HEK293 (cell line): ENCODE data around the gene MACROH2A1.

Experiments used
- CTCF ChIA-PET: fragments of 350-600 bp; formaldehyde crosslinking; extraction: SDS; loops from one replicate; lab custom pipeline; 2021; ENCODE audit warnings: antibody characterized with exemption; lab: Yijun Ruan, JAX
- POLR2A ChIA-PET: fragments of 300-600 bp; formaldehyde crosslinking; extraction: SDS; loops from one replicate; lab custom pipeline; 2020; ENCODE audit warnings: antibody characterized with exemption, inconsistent platforms; lab: Yijun Ruan, JAX
- H3K27ac ChIP-seq: fragments of 200-500 bp; sonication (Bioruptor generic); 2 replicates; pipeline ENCODE4 v1.5.1; 2014; ENCODE audit warnings: low read depth, low read length, control low read depth, inconsistent platforms; ENCODE audit errors: extremely low read depth
- H3K36me3 ChIP-seq, 2 experiments: fragments of 200-500 bp in 1 of 2; sonication (Bioruptor generic) in 1 of 2; 1 replicate in 1 of 2; 2 replicates in 1 of 2; pipeline ENCODE4 v1.5.1; 2014 to 2017; ENCODE audit warnings: inconsistent platforms in 2 of 2, low read length in 2 of 2; ENCODE audit not compliant: control insufficient read depth in 2 of 2, insufficient read depth in 1 of 2
- H3K4me1 ChIP-seq: fragments of 200-500 bp; sonication (Bioruptor generic); 2 replicates; pipeline ENCODE4 v1.5.1; 2014; ENCODE audit warnings: mild to moderate bottlenecking, low read length, inconsistent platforms; ENCODE audit not compliant: control insufficient read depth, insufficient read depth
- H3K4me3 ChIP-seq: 2 replicates; pipeline ENCODE4 v1.5.1; 2011; ENCODE audit warnings: low read depth, mild to moderate bottlenecking, control low read depth, low read length, moderate library complexity
- H3K9me3 ChIP-seq: fragments of 200-500 bp; sonication (Bioruptor generic); 2 replicates; pipeline ENCODE4 v1.5.1; 2014; ENCODE audit warnings: low read depth, low read length, inconsistent platforms; ENCODE audit not compliant: control insufficient read depth, insufficient read depth
- GLIS1 ChIP-seq: fragments of 450-650 bp; formaldehyde crosslinking; IDR thresholded peaks from 2 replicates; pipeline ENCODE4 v1.5.1; 2016; ENCODE audit warnings: missing biosample characterization, missing genetic modification characterization
- HOXD13 ChIP-seq: sonication (generic); formaldehyde crosslinking; IDR thresholded peaks from 2 replicates; pipeline ENCODE4 v1.8.0; 2022; ENCODE audit warnings: missing genetic modification reagents, borderline replicate concordance
- SETDB1 ChIP-seq: IDR thresholded peaks from one replicate; pipeline ENCODE4 v1.6.1; 2017; ENCODE audit warnings: mild to moderate bottlenecking, low read length, moderate library complexity, mixed read lengths; ENCODE audit not compliant: insufficient read length
- SP3 ChIP-seq: fragments of 450-650 bp; formaldehyde crosslinking; IDR thresholded peaks from 2 replicates; pipeline ENCODE4 v1.5.1; 2016; ENCODE audit warnings: missing biosample characterization, missing genetic modification characterization
- ZFHX2 ChIP-seq: fragments of 450-650 bp; formaldehyde crosslinking; conservative IDR thresholded peaks from 2 replicates; pipeline ENCODE4 v1.5.1; 2016; ENCODE audit warnings: missing biosample characterization, missing genetic modification characterization
- ZFP3 ChIP-seq: fragments of 450-650 bp; formaldehyde crosslinking; IDR thresholded peaks from 2 replicates; pipeline ENCODE4 v1.5.1; 2016; ENCODE audit warnings: low read depth, missing biosample characterization, missing genetic modification characterization
- ZFP41 ChIP-seq: fragments of 450-650 bp; formaldehyde crosslinking; IDR thresholded peaks from 2 replicates; pipeline ENCODE4 v1.5.1; 2016; ENCODE audit warnings: missing biosample characterization, missing genetic modification characterization, borderline replicate concordance
- ZNF132 ChIP-seq: fragments of 450-650 bp; formaldehyde crosslinking; IDR thresholded peaks from 2 replicates; pipeline ENCODE4 v1.5.1; 2017; ENCODE audit warnings: missing biosample characterization, missing genetic modification characterization, borderline replicate concordance
- ZNF133 ChIP-seq: fragments of 450-650 bp; formaldehyde crosslinking; IDR thresholded peaks from 2 replicates; pipeline ENCODE4 v1.5.1; 2016; ENCODE audit warnings: missing biosample characterization, missing genetic modification characterization
- ZNF140 ChIP-seq: fragments of 450-650 bp; formaldehyde crosslinking; IDR thresholded peaks from 2 replicates; pipeline ENCODE4 v1.5.1; 2016; ENCODE audit warnings: missing biosample characterization, missing genetic modification characterization
- ZNF157 ChIP-seq: fragments of 450-650 bp; formaldehyde crosslinking; IDR thresholded peaks from 2 replicates; pipeline ENCODE4 v1.5.1; 2016; ENCODE audit warnings: missing biosample characterization, missing genetic modification characterization
- ZNF292 ChIP-seq: fragments of 450-650 bp; formaldehyde crosslinking; IDR thresholded peaks from 2 replicates; pipeline ENCODE4 v1.5.1; 2016; ENCODE audit warnings: low read depth, missing biosample characterization, missing genetic modification characterization, borderline replicate concordance
- ZNF324 ChIP-seq: fragments of 450-650 bp; formaldehyde crosslinking; IDR thresholded peaks from 2 replicates; pipeline ENCODE4 v1.5.1; 2016; ENCODE audit warnings: missing biosample characterization, missing genetic modification characterization
- ZNF416 ChIP-seq: fragments of 450-650 bp; formaldehyde crosslinking; IDR thresholded peaks from 2 replicates; pipeline ENCODE4 v1.5.1; 2016; ENCODE audit warnings: missing biosample characterization, missing genetic modification characterization
- ZNF423 ChIP-seq: fragments of 450-650 bp; formaldehyde crosslinking; IDR thresholded peaks from 2 replicates; pipeline ENCODE4 v1.5.1; 2016; ENCODE audit warnings: missing biosample characterization, missing genetic modification characterization
- ZNF473 ChIP-seq: fragments of 450-650 bp; formaldehyde crosslinking; IDR thresholded peaks from 2 replicates; pipeline ENCODE4 v1.5.1; 2017; ENCODE audit warnings: missing biosample characterization, missing genetic modification characterization
- ZNF510 ChIP-seq: fragments of 450-650 bp; formaldehyde crosslinking; IDR thresholded peaks from 2 replicates; pipeline ENCODE4 v1.5.1; 2018; ENCODE audit warnings: mild to moderate bottlenecking, missing genetic modification characterization, missing biosample characterization; ENCODE audit not compliant: insufficient replicate concordance
- ZNF555 ChIP-seq: fragments of 450-650 bp; formaldehyde crosslinking; conservative IDR thresholded peaks from 2 replicates; pipeline ENCODE4 v1.5.1; 2017; ENCODE audit warnings: missing biosample characterization, mild to moderate bottlenecking, missing genetic modification characterization, inconsistent platforms
- ZNF623 ChIP-seq: fragments of 450-650 bp; formaldehyde crosslinking; IDR thresholded peaks from 2 replicates; pipeline ENCODE4 v1.5.1; 2016; ENCODE audit warnings: missing biosample characterization, missing genetic modification characterization
- ZNF830 ChIP-seq: fragments of 450-650 bp; IDR thresholded peaks from 2 replicates; pipeline ENCODE4 v1.5.0; 2018; ENCODE audit warnings: missing biosample characterization, missing genetic modification characterization, low read depth, mild to moderate bottlenecking, moderate library complexity
- ZNF837 ChIP-seq: fragments of 450-650 bp; formaldehyde crosslinking; IDR thresholded peaks from 2 replicates; pipeline ENCODE4 v1.5.1; 2016; ENCODE audit warnings: missing biosample characterization, missing genetic modification characterization
- ZXDB ChIP-seq: fragments of 450-650 bp; formaldehyde crosslinking; IDR thresholded peaks from 2 replicates; pipeline ENCODE4 v1.5.1; 2016; ENCODE audit warnings: missing biosample characterization, missing genetic modification characterization
- TF ChIP-seq, protein P1 (sequence below): fragments of 450-650 bp; formaldehyde crosslinking; IDR thresholded peaks from 2 replicates; pipeline ENCODE4 v1.5.1; 2016; ENCODE audit warnings: missing biosample characterization, missing genetic modification characterization, borderline replicate concordance
- TF ChIP-seq, protein P2 (sequence below): fragments of 450-650 bp; formaldehyde crosslinking; IDR thresholded peaks from 2 replicates; pipeline ENCODE4 v1.5.1; 2017; ENCODE audit warnings: missing biosample characterization, mild to moderate bottlenecking, missing genetic modification characterization, moderate library complexity
- TF ChIP-seq, protein P3 (sequence below): fragments of 450-650 bp; formaldehyde crosslinking; IDR thresholded peaks from 2 replicates; pipeline ENCODE4 v1.5.1; 2016; ENCODE audit warnings: missing biosample characterization, missing genetic modification characterization
- TF ChIP-seq, protein P4 (sequence below): fragments of 450-650 bp; formaldehyde crosslinking; IDR thresholded peaks from 2 replicates; pipeline ENCODE4 v1.5.1; 2016; ENCODE audit warnings: missing biosample characterization, missing genetic modification characterization
- TF ChIP-seq, protein P5 (sequence below): fragments of 450-650 bp; formaldehyde crosslinking; IDR thresholded peaks from 2 replicates; pipeline ENCODE4 v1.5.1; 2016; ENCODE audit warnings: missing biosample characterization, missing genetic modification characterization
- TF ChIP-seq, protein P6 (sequence below): fragments of 450-650 bp; formaldehyde crosslinking; IDR thresholded peaks from 2 replicates; pipeline ENCODE4; 2016; ENCODE audit warnings: missing biosample characterization, missing genetic modification characterization
- TF ChIP-seq, protein P7 (sequence below): fragments of 450-650 bp; formaldehyde crosslinking; IDR thresholded peaks from 2 replicates; pipeline ENCODE4 v1.5.1; 2017; ENCODE audit warnings: missing biosample characterization, missing genetic modification characterization

The MACROH2A1 gene

DNA sequence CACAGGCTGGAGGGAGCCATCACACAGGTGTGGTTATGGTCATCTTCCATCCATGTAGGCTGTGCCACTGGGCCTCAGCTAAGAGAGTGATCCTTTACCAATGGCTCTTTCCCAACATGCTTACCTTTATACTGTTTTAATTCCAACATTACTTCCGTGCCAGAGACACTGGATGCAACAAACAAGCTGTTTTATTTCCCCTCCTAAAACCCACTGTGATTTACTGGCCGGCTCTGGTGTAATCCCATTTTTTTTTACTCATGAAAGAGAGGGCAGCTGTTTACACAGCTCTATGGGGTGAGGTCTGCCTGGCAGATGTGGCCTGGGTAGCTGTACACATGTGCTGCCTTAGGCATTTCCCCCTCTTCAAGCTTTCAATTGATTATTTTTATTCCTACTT is 58.5 kb downstream of the MACROH2A1 start:
- Histone ChIP-seq H3K36me3 (peaks cover 22 to 100% of the 10 kb centered on the region in 2 experiments), H3K9me3 (no peaks in the 10 kb centered on the region), H3K4me1 (no peaks in the 10 kb centered on the region), H3K27ac (no peak overlapping the region), H3K4me3 (no peak overlapping the region)
- POLR2A ChIA-PET, result no interaction called here
- CTCF ChIA-PET, result interaction anchor here (0.6 to 1.0 kb wide), 3 partner anchors 11 to 149 kb away, joined by 3 to 4 read pairs (median 3); no protein-coding TSS in a partner anchor
- TF ChIP-seq ZNF292 (tag by site-specific recombination), result no peak
- TF ChIP-seq, protein P1, sequence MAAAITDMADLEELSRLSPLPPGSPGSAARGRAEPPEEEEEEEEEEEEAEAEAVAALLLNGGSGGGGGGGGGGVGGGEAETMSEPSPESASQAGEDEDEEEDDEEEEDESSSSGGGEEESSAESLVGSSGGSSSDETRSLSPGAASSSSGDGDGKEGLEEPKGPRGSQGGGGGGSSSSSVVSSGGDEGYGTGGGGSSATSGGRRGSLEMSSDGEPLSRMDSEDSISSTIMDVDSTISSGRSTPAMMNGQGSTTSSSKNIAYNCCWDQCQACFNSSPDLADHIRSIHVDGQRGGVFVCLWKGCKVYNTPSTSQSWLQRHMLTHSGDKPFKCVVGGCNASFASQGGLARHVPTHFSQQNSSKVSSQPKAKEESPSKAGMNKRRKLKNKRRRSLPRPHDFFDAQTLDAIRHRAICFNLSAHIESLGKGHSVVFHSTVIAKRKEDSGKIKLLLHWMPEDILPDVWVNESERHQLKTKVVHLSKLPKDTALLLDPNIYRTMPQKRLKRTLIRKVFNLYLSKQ, result no peak
- TF ChIP-seq ZNF157 (tag by site-specific recombination), result no peak
- TF ChIP-seq, protein P2, sequence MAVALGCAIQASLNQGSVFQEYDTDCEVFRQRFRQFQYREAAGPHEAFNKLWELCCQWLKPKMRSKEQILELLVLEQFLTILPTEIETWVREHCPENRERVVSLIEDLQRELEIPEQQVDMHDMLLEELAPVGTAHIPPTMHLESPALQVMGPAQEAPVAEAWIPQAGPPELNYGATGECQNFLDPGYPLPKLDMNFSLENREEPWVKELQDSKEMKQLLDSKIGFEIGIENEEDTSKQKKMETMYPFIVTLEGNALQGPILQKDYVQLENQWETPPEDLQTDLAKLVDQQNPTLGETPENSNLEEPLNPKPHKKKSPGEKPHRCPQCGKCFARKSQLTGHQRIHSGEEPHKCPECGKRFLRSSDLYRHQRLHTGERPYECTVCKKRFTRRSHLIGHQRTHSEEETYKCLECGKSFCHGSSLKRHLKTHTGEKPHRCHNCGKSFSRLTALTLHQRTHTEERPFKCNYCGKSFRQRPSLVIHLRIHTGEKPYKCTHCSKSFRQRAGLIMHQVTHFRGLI (tag by site-specific recombination), result no peak
- no peak for TF ChIP-seq HOXD13 (CRISPR knock-in tag)
- no peak for TF ChIP-seq SP3 (tag by site-specific recombination)
- TF ChIP-seq ZNF555 (tag by site-specific recombination), result no peak
- TF ChIP-seq ZNF133 (tag by site-specific recombination), result no peak
- TF ChIP-seq ZFHX2 (tag by site-specific recombination), result no peak
- no peak for TF ChIP-seq GLIS1
- TF ChIP-seq, protein P3, sequence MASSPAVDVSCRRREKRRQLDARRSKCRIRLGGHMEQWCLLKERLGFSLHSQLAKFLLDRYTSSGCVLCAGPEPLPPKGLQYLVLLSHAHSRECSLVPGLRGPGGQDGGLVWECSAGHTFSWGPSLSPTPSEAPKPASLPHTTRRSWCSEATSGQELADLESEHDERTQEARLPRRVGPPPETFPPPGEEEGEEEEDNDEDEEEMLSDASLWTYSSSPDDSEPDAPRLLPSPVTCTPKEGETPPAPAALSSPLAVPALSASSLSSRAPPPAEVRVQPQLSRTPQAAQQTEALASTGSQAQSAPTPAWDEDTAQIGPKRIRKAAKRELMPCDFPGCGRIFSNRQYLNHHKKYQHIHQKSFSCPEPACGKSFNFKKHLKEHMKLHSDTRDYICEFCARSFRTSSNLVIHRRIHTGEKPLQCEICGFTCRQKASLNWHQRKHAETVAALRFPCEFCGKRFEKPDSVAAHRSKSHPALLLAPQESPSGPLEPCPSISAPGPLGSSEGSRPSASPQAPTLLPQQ, result no peak
- TF ChIP-seq ZNF830, result no peak
- TF ChIP-seq ZNF140 (tag by site-specific recombination), result no peak
- TF ChIP-seq ZNF423, result no peak
- TF ChIP-seq, protein P4, sequence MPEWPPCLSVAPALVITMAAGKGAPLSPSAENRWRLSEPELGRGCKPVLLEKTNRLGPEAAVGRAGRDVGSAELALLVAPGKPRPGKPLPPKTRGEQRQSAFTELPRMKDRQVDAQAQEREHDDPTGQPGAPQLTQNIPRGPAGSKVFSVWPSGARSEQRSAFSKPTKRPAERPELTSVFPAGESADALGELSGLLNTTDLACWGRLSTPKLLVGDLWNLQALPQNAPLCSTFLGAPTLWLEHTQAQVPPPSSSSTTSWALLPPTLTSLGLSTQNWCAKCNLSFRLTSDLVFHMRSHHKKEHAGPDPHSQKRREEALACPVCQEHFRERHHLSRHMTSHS, result no peak
- TF ChIP-seq, protein P5, sequence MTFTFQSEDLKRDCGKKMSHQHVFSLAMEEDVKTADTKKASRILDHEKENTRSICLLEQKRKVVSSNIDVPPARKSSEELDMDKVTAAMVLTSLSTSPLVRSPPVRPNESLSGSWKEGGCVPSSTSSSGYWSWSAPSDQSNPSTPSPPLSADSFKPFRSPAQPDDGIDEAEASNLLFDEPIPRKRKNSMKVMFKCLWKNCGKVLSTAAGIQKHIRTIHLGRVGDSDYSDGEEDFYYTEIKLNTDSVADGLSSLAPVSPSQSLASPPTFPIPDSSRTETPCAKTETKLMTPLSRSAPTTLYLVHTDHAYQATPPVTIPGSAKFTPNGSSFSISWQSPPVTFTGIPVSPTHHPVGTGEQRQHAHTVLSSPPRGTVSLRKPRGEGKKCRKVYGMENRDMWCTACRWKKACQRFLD, result no peak
- no peak for TF ChIP-seq ZNF510 (tag by site-specific recombination)
- TF ChIP-seq, protein P6, sequence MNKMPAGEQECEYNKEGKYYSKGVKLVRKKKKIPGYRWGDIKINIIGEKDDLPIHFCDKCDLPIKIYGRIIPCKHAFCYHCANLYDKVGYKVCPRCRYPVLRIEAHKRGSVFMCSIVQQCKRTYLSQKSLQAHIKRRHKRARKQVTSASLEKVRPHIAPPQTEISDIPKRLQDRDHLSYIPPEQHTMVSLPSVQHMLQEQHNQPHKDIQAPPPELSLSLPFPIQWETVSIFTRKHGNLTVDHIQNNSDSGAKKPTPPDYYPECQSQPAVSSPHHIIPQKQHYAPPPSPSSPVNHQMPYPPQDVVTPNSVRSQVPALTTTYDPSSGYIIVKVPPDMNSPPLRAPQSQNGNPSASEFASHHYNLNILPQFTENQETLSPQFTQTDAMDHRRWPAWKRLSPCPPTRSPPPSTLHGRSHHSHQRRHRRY (tag by site-specific recombination), result no peak

DNA sequence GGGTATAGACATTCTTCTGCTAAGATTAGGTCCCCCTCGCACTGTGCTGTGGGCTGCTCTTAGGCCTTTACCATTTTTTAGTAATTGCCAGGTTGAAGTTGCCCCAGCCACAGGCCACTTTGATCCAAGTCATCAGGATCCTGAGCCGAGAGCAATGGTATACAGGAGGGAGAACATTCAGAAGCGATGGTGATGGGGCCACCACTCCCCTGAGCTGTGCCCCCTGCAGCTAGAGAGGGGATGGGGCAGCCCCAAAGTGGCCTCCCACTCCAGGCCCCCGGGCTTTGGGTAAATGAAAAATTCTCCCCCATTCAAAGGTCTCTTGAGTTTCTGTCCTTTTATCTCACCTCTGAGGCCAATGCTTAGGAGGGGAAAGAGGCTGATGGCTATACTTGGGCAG is 59.4 kb downstream of the MACROH2A1 start:
- CTCF ChIA-PET, result interaction anchor here (0.6 to 1.0 kb wide), 2 partner anchors 65 to 148 kb away, joined by 3 read pairs; no protein-coding TSS in a partner anchor
- POLR2A ChIA-PET, result no interaction called here
- peaks cover 16 to 100% of the 10 kb centered on the region in 2 experiments for H3K36me3 ChIP-seq
- no peak for TF ChIP-seq ZNF623 (tag by site-specific recombination)
- TF ChIP-seq ZNF324 (tag by site-specific recombination), result no peak
- TF ChIP-seq ZNF473 (tag by site-specific recombination), result no peak
- TF ChIP-seq ZFP41 (tag by site-specific recombination), result no peak
- TF ChIP-seq SETDB1, result no peak
- TF ChIP-seq ZNF132 (tag by site-specific recombination), result no peak
- no peak for TF ChIP-seq ZNF416 (tag by site-specific recombination)
- no peak for TF ChIP-seq HOXD13 (CRISPR knock-in tag)
- no peak for TF ChIP-seq ZNF837 (tag by site-specific recombination)
- TF ChIP-seq ZNF140 (tag by site-specific recombination), result no peak
- no peak for TF ChIP-seq ZFP3 (tag by site-specific recombination)
- no peak for TF ChIP-seq ZXDB
- TF ChIP-seq, protein P7, sequence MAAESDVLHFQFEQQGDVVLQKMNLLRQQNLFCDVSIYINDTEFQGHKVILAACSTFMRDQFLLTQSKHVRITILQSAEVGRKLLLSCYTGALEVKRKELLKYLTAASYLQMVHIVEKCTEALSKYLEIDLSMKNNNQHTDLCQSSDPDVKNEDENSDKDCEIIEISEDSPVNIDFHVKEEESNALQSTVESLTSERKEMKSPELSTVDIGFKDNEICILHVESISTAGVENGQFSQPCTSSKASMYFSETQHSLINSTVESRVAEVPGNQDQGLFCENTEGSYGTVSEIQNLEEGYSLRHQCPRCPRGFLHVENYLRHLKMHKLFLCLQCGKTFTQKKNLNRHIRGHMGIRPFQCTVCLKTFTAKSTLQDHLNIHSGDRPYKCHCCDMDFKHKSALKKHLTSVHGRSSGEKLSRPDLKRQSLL (tag by site-specific recombination), result no peak

More for the DNA sequence above, 59.4 kb downstream of the MACROH2A1 start:
- no peak overlapping the region for H3K4me3 ChIP-seq
- no peak overlapping the region for H3K27ac ChIP-seq
- H3K9me3 ChIP-seq, result no peaks in the 10 kb centered on the region
- H3K4me1 ChIP-seq, result no peaks in the 10 kb centered on the region
